Measurements from ENCODE around the gene ASB10.

Gene ASB10

GRCh38 chr7:151226560-151226874 is 39.5 kb upstream of the ASB10 start:
- H3K4me1 Mint-ChIP-seq: peaks cover 37% of the 10 kb centered on the region
- ATAC-seq (replicated peaks; ENCODE audit: extremely low read depth, poor library complexity, severe bottlenecking): peak; percentile 6

GRCh38 chr7:151225948-151226510 is 39.0 kb upstream of the ASB10 start:
- H3K4me1 Mint-ChIP-seq: peaks cover 35% of the 10 kb centered on the region
- ATAC-seq (replicated peaks; ENCODE audit: extremely low read depth, poor library complexity, severe bottlenecking) (no peak), DNase-seq (ENCODE audit: low spot score in 2 of 2) (no peak)
- peaks cover 26% of the 10 kb centered on the region for H3K36me3 Mint-ChIP-seq (ENCODE audit: insufficient read depth)
- H3K4me3 Mint-ChIP-seq: peak overlapping the region; percentile 98
- peak overlapping the region; percentile 96 for H3K27ac Mint-ChIP-seq (ENCODE audit: low read depth)
- H3K27me3 Mint-ChIP-seq: no peaks in the 10 kb centered on the region
- no peaks in the 10 kb centered on the region for H3K9me3 Mint-ChIP-seq

More at GRCh38 chr7:151226560-151226874, 39.5 kb upstream of the ASB10 start:
- Mint-ChIP-seq H3K27ac (ENCODE audit: low read depth) (peak overlapping the region; percentile 96), H3K36me3 (ENCODE audit: insufficient read depth) (peaks cover 21% of the 10 kb centered on the region), H3K27me3 (no peaks in the 10 kb centered on the region), H3K9me3 (no peaks in the 10 kb centered on the region), H3K4me3 (peak overlapping the region; percentile 98)
- no peak for DNase-seq (ENCODE audit: low spot score in 2 of 2)

DNA sequence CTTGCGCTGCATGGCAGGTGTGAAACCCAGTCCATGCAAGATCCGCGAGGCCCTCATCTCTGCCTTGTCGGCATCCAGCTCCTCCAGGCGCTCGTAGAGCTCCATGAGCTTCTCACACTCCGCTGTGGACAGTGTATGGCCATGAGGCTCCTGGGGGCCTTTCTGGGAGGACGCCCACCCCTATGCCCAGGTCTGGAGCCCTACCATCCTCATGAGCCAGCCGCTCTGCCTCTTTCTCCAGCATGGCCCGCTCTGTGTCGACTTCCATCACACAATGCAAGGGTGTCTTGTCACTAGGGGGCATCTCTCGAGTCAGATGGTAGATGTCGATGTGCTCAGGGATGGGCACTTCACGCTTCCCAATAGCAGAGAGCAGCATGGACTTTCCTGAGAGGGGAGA is 36.7 kb upstream of the ASB10 start:
- Mint-ChIP-seq H3K4me3 (no peak overlapping the region), H3K27ac (ENCODE audit: low read depth) (no peak overlapping the region), H3K36me3 (ENCODE audit: insufficient read depth) (peaks cover 43% of the 10 kb centered on the region), H3K9me3 (no peaks in the 10 kb centered on the region), H3K4me1 (peaks cover 35% of the 10 kb centered on the region), H3K27me3 (no peaks in the 10 kb centered on the region)
- DNase-seq (ENCODE audit: low spot score in 2 of 2): no peak
- no peak for ATAC-seq (replicated peaks; ENCODE audit: extremely low read depth, poor library complexity, severe bottlenecking)

- Mint-ChIP-seq H3K27ac (ENCODE audit: low read depth) (no peak overlapping the region), H3K9me3 (no peaks in the 10 kb centered on the region), H3K27me3 (no peaks in the 10 kb centered on the region), H3K36me3 (ENCODE audit: insufficient read depth) (peaks cover 68% of the 10 kb centered on the region), H3K4me3 (no peak overlapping the region), H3K4me1 (no peaks in the 10 kb centered on the region)
- ATAC-seq (replicated peaks; ENCODE audit: extremely low read depth, poor library complexity, severe bottlenecking): no peak
- DNase-seq (ENCODE audit: low spot score in 2 of 2): no peak
These were observed 31.1 kb upstream of the ASB10 start for GRCh38 chr7:151218170-151218569.

DNA sequence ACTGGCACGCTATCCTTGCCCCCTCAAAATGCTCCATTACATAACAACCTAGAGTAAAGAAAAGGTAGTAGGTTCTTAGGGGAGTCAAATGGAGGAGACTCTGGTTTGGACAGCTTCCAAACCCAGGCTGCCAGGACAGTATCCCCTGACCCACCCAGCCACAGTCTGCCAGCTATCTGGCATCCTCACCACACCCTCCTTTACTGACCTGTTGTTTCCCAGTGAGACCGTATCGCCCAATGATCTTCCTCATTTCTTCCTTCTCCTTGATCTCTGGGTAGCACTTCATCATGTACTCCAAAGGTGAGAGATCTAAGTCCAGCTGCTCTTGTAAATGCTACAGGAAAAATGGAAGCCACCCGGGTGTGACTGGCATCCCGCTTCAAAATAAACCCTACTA is 28.3 kb upstream of the ASB10 start:
- DNase-seq (ENCODE audit: low spot score in 2 of 2) (no peak), ATAC-seq (replicated peaks; ENCODE audit: extremely low read depth, poor library complexity, severe bottlenecking) (no peak)
- no peak overlapping the region for H3K27ac Mint-ChIP-seq (ENCODE audit: low read depth)
- H3K27me3 Mint-ChIP-seq: no peaks in the 10 kb centered on the region
- peaks cover 54% of the 10 kb centered on the region for H3K36me3 Mint-ChIP-seq (ENCODE audit: insufficient read depth)
- no peak overlapping the region for H3K4me3 Mint-ChIP-seq
- H3K9me3 Mint-ChIP-seq: no peaks in the 10 kb centered on the region
- no peaks in the 10 kb centered on the region for H3K4me1 Mint-ChIP-seq

DNA sequence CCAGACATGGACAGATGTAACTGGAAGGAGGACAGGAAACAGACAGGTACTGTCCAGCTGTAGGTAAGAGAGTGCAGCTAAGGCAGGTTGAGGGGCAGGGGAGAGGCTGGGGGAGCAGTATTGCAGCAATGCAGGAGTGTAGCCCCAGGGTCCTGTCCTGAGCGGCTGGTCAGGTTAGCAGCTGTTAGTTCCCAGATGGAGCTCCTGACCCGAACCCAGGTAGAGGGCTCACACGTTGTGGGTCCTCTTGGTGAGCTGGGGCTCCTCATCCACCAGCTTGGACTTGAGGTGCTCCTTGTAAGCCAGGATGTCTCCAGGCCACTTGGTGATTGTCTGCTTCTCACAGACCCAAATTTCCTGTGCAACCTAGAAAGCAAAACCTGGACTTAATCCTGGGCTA is 26.8 kb upstream of the ASB10 start:
- DNase-seq (ENCODE audit: low spot score in 2 of 2) (no peak), ATAC-seq (replicated peaks; ENCODE audit: extremely low read depth, poor library complexity, severe bottlenecking) (no peak)
- H3K36me3 Mint-ChIP-seq (ENCODE audit: insufficient read depth): peaks cover 43% of the 10 kb centered on the region
- no peaks in the 10 kb centered on the region for H3K27me3 Mint-ChIP-seq
- H3K4me1 Mint-ChIP-seq: no peaks in the 10 kb centered on the region
- no peak overlapping the region for H3K4me3 Mint-ChIP-seq
- no peak overlapping the region for H3K27ac Mint-ChIP-seq (ENCODE audit: low read depth)
- H3K9me3 Mint-ChIP-seq: no peaks in the 10 kb centered on the region

DNA sequence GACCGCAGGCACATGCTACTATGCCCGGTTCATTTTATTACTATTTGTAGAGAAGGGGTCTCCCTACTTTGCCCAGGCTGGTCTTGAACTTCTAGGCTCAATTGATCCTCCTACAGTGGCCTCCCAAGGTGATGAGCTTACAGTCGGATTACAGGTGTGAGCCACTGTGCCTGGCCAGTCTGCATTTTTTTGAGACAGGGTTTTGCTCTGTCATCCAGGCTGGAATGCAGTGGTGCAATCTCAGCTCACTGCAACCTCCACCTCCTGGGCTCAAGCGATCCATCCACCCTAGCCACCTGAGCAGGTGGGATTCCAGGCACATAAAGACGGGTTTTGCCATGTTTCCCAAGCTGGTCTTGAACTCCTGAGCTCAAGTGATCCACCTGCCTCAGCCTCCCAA is 25.6 kb upstream of the ASB10 start:
- peaks cover 31% of the 10 kb centered on the region for H3K36me3 Mint-ChIP-seq (ENCODE audit: insufficient read depth)
- H3K4me3 Mint-ChIP-seq: no peak overlapping the region
- H3K27me3 Mint-ChIP-seq: no peaks in the 10 kb centered on the region
- no peak for DNase-seq (ENCODE audit: low spot score in 2 of 2)
- peaks cover 4% of the 10 kb centered on the region for H3K4me1 Mint-ChIP-seq
- H3K9me3 Mint-ChIP-seq: no peaks in the 10 kb centered on the region
- H3K27ac Mint-ChIP-seq (ENCODE audit: low read depth): no peak overlapping the region
- no peak for ATAC-seq (replicated peaks; ENCODE audit: extremely low read depth, poor library complexity, severe bottlenecking)

GRCh38 chr7:151211155-151211772 is 24.2 kb upstream of the ASB10 start:
- no peak for ATAC-seq (replicated peaks; ENCODE audit: extremely low read depth, poor library complexity, severe bottlenecking)
- Mint-ChIP-seq H3K27ac (ENCODE audit: low read depth) (no peak overlapping the region), H3K36me3 (ENCODE audit: insufficient read depth) (peaks cover 24% of the 10 kb centered on the region)

GRCh38 chr7:151210087-151210854 is 23.2 kb upstream of the ASB10 start, which contains the start of gene H2BK1:
Gene H2BK1 (minus strand): TSS chr7:151210488. CDS start chr7:151210318, 170 bp downstream.
- no peaks in the 10 kb centered on the region for H3K9me3 Mint-ChIP-seq
- DNase-seq (ENCODE audit: low spot score in 2 of 2) (no peak), ATAC-seq (replicated peaks; ENCODE audit: extremely low read depth, poor library complexity, severe bottlenecking) (no peak)
- no peak within 1 kb of the TSS for H3K4me3 Mint-ChIP-seq
- no peak within 1 kb of the TSS for H3K27ac Mint-ChIP-seq (ENCODE audit: low read depth)
- H3K4me1 Mint-ChIP-seq: peaks cover 22% of the 10 kb centered on the region
- H3K36me3 Mint-ChIP-seq (ENCODE audit: insufficient read depth): peaks cover 19% of the 10 kb centered on the region
- H3K27me3 Mint-ChIP-seq: peaks cover 3% of the 10 kb centered on the region

More at GRCh38 chr7:151211155-151211772, 24.2 kb upstream of the ASB10 start:
- DNase-seq (ENCODE audit: low spot score in 2 of 2): no peak
- Mint-ChIP-seq H3K4me3 (no peak overlapping the region), H3K27me3 (no peaks in the 10 kb centered on the region), H3K4me1 (peaks cover 17% of the 10 kb centered on the region), H3K9me3 (no peaks in the 10 kb centered on the region)

- Mint-ChIP-seq H3K4me1 (peaks cover 27% of the 10 kb centered on the region), H3K36me3 (ENCODE audit: insufficient read depth) (peaks cover 12% of the 10 kb centered on the region), H3K9me3 (no peaks in the 10 kb centered on the region), H3K4me3 (no peak overlapping the region), H3K27ac (ENCODE audit: low read depth) (no peak overlapping the region), H3K27me3 (peaks cover 9% of the 10 kb centered on the region)
- no peak for ATAC-seq (replicated peaks; ENCODE audit: extremely low read depth, poor library complexity, severe bottlenecking)
- no peak for DNase-seq (ENCODE audit: low spot score in 2 of 2)
These were observed 22.5 kb upstream of the ASB10 start for GRCh38 chr7:151209588-151209987.

DNA sequence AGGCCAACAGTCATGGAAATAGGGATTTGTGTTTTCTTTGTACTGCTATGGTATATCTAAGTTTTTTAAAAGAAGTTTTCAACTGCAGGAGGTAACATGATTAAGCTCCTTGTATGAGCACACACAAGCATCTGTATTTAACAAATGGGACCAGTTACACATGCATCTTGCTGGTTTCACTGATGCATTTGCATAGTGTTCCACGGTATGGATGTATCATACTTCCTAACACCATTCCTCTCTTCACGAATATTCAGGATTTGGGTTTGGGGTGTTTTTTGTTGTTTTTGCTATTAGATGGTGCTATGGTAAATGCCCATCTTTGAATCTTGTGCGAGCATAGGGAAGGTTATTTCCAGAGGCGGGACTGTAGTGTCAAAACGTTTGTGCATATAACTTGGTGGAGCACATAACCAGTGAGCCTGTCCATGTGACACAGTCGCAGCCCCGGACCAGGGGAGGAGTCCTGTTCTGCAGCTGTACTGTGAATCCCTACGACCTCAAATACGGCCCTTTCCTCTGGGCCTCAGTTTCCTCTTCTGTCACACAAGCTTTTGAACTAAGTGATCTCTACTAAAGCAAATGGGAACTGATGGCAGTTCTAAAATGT is 21.3 kb upstream of the ASB10 start:
- ATAC-seq (replicated peaks; ENCODE audit: extremely low read depth, poor library complexity, severe bottlenecking): no peak
- Mint-ChIP-seq H3K4me1 (peaks cover 30% of the 10 kb centered on the region), H3K9me3 (no peaks in the 10 kb centered on the region), H3K4me3 (no peak overlapping the region), H3K27ac (ENCODE audit: low read depth) (no peak overlapping the region), H3K27me3 (peaks cover 20% of the 10 kb centered on the region), H3K36me3 (ENCODE audit: insufficient read depth) (peaks cover 8% of the 10 kb centered on the region)
- DNase-seq (ENCODE audit: low spot score in 2 of 2): no peak

DNA sequence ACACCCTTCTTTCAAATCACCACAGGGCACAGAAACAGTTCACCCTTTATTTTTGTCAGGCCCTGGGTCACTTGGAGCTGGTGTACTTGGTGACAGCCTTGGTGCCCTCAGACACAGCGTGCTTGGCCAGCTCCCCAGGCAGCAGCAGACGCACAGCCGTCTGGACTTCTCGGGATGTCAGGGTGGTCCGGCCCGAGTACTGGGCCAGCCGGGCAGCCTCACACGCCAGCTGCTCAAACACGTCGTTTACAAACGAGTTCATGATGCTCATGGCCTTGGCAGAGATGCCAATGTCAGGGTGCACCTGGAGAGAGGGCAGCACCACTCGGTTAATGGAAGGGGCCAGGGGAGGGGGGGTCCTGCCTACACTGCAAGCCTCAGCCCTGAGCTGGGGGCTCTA is 20.8 kb upstream of the ASB10 start:
- Mint-ChIP-seq H3K36me3 (ENCODE audit: insufficient read depth) (peaks cover 5% of the 10 kb centered on the region), H3K4me3 (no peak overlapping the region), H3K27ac (ENCODE audit: low read depth) (no peak overlapping the region), H3K4me1 (peaks cover 30% of the 10 kb centered on the region), H3K9me3 (no peaks in the 10 kb centered on the region), H3K27me3 (peaks cover 25% of the 10 kb centered on the region)
- ATAC-seq (replicated peaks; ENCODE audit: extremely low read depth, poor library complexity, severe bottlenecking) (no peak), DNase-seq (ENCODE audit: low spot score in 2 of 2) (no peak)
